ENCODE measurements around the gene PCNP.
A peak's percentile ranks its signal among the peaks of the same experiment; 100 is the strongest.
"Not testable (repeated sequence)": the region's sequence is repeated elsewhere in the genome, so short reads cannot be mapped to it uniquely, and the experiment has no call there.

PCNP gene, protein sequence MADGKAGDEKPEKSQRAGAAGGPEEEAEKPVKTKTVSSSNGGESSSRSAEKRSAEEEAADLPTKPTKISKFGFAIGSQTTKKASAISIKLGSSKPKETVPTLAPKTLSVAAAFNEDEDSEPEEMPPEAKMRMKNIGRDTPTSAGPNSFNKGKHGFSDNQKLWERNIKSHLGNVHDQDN

DNA sequence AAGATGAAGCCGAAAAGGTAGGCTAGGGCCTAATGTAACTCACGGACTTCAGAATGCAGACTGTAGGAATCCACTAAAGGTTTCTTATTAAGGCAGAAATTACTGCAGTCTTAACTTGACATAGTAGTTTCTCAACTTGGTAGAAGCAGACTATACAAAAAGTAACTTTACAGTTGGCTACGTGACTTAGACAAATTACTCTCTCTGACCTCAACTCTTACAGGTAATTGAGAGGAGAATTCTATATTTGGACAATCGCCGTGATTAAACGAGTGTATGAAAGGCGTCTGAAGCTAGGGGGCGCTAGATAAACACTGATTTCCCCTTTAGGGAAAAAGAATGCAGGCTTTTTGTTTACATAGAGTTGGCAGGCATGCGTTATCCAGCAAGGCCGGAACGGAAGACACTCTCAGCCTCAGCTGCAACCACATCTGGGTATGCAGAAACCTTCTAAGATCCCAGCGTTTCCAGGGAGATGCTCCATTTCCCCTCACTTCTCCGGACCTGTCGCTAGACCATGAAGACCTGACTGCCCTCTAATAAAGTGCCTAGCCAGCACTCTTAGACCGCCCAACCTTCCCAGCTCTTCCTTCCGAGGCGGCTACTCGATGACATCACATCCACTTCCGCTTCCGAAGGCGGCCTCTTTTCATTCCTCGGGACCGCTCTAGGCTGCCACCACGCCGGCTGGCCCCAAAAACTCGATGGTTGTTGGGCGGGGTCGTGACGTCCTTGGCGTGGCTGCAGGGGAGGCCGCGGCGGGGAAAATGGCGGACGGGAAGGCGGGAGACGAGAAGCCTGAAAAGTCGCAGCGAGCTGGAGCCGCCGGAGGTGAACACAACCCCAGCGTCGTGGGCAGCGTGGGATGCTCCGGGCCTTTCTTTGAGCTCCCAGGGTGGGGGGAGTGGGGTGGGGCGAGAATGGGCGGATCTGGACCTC lies at the start of gene PCNP:
Gene PCNP (plus strand): TSS at position 732 of the 939 bp plus-strand sequence. CDS start 36 bp downstream, at position 768.
- DNase-seq (ENCODE audit: low read depth in 2 of 2, low spot score in 1 of 2): peak; percentile 98

DNA sequence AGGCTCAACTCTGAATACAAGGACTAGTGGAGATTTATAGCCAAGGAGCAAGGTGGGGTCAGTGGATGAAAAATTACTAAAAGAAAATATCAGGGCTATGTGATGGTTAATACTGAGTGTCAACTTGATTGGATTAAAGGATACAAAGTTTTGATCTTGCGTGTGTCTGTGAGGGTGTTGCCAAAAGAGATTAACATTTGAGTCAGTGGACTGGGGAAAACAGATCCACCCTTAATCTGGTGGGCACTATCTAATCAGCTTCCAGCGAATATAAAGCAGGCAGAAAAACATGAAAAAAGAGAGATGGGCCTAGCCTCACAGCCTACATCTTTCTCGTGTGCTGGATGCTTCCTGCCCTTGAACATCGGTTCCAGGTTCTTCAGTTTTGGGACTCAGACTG lies 46.5 kb upstream of the PCNP start:
- DNase-seq (ENCODE audit: low read depth in 2 of 2, low spot score in 1 of 2): no peak

DNA sequence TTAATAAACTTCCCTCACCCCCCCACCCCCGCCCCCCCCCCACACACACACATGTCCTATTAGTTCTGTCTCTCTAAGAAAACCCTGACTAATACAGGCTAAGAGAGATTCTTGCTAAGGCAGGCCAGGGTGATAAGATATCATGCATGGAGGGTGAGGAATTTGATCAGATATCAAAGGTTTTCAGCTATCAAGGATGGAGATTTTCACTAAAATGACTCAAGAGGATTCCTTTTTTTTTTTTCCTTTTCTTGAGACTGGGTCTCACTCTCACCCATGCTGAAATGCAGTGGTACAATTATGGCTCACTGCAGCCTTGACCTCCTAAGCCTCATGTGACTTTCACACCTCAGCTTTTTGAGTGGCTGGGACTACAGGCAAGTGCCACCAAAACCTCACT lies 46.1 kb upstream of the PCNP start:
- no peak for DNase-seq (ENCODE audit: low read depth in 2 of 2, low spot score in 1 of 2)

DNA sequence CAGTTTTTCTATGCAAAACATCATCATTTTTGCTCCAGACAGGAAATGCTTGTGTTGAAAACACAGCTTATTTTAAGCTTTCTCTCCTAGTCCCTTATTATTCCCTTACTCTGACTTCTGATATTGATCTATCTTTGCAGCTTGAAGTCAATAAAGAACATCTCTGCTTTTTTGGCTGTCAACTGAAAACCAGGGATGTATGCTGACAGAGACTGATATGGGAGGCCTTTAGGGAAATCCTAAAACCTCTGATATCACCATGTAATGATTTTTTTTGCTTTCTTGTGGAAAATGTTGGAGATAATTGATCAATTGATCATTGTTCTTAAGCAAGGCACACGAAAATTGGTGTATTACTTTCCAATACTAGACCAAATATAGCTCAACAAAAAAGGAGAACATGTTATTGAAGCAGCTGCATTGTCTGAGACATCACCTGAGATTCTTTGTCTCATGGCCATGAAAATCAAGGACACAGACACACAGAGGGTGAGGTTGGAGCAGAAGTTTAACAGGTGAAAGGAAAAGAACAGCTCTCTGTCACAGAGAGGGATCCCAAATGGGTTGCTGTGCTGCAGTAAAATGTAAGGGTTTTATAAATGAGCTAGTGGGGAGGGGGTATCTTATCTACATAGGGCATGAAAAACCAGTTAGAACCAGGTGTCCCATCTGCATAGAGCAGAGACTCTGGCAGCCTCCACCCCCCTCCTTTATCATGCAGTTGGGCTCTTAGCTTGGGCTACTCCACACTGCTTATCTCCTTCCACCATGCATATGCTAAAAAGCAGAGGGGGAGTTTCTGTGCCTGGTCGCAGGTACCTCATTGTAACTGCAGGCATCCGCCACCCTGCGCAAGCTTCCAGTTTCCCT lies 43.9 kb upstream of the PCNP start:
- no peak for DNase-seq (ENCODE audit: low read depth in 2 of 2, low spot score in 1 of 2)

DNA sequence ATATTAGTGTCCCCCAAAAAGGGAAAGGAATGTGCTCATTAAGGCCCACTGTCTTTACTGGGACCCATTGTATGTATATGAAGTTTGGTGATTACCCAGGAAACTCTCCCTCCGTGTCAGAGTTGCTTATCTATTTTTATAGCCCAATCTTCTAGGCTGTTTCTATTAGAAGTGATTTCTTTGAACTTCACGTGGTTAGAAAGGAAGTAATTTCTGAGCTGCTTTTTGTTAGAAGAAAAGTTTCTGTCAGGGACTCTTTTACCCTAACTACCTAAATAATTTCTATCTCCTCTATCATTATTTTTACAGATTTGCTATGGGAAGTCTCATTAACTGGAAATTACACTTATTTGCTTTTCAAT lies 43.3 kb upstream of the PCNP start:
- DNase-seq (ENCODE audit: low read depth in 2 of 2, low spot score in 1 of 2): no peak

DNA sequence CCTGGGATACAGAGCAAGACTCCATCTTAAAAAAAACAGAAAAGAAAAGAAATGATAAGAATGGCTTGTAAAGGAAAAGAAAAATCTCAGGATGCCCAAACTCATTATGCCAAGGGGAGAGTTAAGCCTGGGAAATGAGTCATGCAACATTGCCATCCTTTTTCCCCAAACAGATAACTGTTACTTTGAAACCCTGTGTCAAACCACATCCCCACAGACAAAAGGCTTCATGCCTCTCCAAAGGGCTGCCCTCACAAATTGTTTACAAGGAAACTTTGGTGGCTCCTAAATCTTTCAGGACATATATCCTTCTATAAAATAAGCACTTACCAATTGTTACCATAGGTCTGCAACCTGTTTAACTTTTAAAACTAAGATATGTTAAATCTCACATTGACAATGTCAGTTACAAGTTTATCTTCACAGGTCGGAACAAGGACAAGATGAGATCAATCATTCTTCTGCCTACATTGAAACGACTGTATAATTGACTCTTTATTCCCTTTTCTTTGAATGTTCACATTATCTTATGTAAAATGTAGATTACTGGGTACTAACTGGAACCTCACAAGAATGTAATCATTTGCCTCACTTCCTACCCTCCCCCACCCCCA lies 42.4 kb upstream of the PCNP start:
- DNase-seq (ENCODE audit: low read depth in 2 of 2, low spot score in 1 of 2): no peak

DNA sequence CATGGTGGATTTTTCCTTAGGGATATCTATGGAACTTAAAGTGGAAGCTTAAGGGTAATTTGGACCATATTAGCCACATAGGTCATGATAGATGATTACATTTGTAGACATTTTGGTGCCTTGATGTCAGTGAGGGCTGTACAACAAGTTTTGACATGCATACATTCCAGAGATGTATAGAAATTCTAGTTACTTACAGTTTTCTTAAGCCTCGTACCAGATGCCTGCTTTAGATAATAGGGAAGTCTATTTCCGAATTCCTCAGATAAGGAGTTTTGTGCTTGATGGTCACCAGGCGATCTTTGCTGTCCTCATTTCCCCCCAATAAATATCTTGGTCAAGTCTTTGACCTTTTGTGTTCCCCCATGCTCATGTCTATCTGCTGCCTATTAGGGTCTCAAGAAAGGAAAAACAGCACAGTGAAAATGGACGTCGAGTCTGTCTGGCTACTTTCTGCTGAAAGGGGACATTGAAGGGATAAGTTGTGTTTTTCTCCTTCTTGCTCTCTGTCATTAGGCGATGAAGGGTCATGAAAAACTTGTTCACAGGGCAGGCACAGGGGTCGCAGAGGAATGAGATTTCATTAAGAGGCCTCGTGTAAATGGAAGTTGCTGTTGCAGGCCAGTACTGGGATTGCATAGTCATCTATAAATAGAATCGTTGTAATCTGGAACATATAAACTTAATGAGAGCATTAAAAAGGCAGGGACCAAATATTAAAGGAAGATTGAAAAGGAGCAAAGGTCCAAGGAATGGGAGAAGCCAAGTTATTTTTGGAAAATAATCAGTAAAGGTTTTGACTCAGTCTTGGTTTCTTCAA lies 41.0 kb upstream of the PCNP start:
- DNase-seq (ENCODE audit: low read depth in 2 of 2, low spot score in 1 of 2): no peak

DNA sequence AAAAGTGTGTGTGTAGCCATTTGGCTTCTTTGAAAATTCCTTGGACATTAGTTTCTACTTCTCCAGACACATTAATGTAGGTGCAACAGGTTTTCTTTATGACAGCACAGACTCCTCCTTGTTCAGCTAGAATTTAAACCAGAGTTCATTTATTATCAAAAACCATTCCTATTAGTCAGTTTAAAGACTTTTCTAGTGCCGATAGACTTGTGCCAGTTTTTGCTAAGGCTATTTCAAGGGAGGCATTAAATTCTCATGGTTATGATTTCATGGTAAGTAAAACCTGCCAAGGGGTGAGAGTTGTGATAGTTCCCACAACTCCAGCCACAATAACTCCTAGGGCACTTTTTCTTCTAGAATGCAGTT lies 40.4 kb upstream of the PCNP start:
- DNase-seq (ENCODE audit: low read depth in 2 of 2, low spot score in 1 of 2): no peak

DNA sequence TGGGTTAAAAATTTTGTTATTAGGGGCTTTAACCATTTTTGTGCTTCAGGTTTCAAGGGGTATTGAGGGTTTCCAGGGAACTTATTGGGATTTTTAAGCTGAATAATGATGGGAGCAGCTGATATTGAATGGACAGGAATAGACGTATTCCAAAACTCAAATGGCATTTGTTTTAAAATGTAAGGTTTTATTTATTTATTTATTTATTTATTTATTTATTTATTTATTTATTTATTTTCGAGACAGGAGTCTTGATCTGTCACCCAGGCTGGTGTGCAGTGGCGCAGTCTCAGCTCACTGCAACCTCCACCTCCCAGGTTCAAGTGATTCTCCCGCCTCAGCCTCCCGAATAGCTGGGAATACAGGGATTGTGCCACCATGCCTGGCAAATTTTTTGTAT lies 38.8 kb upstream of the PCNP start:
- no peak for DNase-seq (ENCODE audit: low read depth in 2 of 2, low spot score in 1 of 2)

DNA sequence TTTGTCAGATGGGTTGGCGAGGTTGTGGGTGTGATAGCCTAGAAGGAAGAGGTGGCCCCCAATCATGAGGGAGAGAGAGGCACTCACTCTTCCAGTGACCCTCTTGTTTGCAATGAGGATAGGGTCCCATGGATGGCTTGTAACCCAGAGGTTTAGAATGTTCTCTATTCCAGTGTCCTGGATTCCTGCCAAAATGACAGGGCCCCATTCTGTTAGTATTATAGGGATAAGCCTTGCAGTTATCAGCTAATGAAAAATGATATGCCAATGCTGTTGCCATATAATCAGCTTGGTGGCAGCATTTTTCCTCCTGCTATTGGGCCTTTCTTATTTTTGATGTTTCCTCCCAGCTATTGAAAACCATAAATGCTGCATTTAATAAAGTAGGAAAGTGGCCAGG lies 37.7 kb upstream of the PCNP start:
- DNase-seq (ENCODE audit: low read depth in 2 of 2, low spot score in 1 of 2): no peak

DNA sequence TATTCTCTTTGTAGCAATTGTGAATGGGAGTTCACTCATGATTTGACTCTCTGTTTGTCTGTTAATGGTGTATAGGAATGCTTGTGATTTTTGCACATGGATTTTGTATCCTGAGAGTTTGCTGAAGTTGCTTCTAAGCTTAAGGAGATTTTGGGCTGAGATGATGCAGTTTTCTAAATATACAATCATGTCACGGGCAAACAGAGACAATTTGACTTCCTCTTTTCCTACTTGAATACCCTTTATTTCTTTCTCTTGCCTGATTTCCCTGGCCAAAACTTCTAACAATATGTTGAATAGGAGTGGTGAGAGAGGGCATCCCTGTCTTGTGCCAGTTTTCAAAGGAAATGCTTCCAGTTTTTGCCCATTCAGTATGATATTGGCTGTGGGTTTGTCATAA lies 37.0 kb upstream of the PCNP start:
- not testable (repeated sequence) for DNase-seq (ENCODE audit: low read depth in 2 of 2, low spot score in 1 of 2)

DNA sequence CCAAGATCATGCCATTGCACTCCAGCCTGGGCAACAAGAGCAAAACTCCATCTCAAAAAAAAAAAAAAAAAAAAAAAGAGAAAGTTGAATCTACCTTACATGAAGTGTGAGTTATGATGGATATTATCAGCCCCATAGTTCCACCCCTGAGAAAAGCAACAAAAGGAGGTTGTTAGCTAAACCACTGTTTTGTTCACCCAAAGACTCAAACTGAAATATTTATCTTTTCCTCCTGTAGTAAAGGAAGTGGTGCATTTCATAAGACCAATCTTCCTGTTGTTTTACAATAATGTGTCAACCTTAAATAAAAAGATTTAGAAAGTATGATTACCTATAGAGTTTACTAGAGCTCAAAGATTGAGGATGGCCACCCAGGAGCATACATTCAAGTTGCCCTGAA lies 31.0 kb upstream of the PCNP start:
- DNase-seq (ENCODE audit: low read depth in 2 of 2, low spot score in 1 of 2): no peak

DNA sequence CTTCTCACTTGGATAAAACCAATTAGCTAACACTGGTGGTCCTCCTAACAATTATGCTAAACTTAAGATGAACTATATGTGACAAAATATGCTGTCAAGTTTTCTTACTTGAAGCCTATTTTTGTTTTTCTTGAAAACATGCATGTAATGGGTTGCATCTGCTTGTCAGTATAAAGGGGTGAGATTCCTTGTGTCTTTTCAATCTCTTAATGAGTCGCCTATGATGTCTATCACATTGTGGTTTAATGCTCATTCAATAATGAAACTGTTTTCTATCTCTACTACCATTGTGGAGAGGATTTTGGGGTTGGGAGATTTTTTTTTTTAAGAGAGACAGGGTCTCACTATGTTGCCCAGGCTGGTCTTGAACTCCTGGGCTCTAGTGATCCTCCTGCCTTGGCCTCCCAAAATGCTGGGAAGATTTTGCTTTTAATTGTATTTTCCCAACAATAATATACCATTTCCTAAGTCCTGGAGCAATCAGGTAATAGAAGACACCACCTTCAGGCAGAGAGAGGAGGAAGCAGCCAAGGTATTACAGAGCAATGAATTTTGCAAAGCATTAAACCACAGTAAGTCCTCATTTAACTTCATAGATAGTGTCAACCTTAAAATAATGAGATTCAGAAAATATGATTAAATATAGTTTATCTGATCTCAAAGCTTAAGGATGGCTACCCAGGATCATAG lies 29.7 kb upstream of the PCNP start:
- no peak for DNase-seq (ENCODE audit: low read depth in 2 of 2, low spot score in 1 of 2)

DNA sequence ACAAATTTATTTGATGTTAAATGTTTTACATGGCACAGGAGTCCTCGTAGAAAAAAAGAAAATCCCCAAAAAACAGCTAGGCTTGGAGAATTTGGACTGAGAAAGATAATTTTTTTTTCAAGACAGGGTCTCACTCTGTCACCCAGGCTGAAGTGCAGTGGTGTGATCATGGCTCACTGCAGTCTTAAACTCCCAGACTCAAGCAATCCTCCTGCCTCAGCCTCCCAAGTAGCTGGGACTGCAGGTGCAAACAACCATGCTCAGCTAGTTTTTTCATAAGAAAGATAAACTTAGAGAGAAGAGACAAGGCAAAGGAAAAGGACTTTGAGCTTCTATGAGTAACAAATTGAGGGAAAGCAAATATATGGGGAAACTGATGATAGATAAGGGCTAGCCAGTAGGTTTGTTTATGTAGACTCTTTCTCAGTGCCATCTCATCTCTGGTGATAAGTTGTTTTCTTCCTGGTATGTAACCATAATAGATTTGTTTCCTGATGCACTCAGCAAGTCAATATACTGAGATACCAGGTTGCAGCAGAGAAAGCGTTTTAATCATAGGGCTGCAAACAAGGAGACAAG lies 25.4 kb upstream of the PCNP start:
- DNase-seq (ENCODE audit: low read depth in 2 of 2, low spot score in 1 of 2): no peak

DNA sequence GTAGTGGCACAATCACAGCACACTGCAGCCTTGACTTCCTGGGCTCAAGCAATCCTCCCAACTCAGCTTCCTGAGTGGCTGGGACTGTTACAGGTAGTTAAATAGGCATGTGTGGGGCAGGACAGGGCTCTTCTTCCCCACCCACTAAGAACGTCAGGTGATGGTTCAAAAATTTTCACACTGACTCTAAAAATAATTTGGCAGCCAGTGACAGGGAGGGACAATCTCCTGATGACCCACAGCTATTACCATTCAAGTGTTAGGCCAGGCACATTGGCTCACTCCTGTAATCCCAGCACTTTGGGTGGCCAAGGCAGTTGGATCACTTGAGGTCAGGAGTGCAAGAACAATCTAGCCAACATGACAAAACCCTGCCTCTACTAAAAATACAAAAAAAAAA lies 24.5 kb upstream of the PCNP start:
- no peak for DNase-seq (ENCODE audit: low read depth in 2 of 2, low spot score in 1 of 2)

DNA sequence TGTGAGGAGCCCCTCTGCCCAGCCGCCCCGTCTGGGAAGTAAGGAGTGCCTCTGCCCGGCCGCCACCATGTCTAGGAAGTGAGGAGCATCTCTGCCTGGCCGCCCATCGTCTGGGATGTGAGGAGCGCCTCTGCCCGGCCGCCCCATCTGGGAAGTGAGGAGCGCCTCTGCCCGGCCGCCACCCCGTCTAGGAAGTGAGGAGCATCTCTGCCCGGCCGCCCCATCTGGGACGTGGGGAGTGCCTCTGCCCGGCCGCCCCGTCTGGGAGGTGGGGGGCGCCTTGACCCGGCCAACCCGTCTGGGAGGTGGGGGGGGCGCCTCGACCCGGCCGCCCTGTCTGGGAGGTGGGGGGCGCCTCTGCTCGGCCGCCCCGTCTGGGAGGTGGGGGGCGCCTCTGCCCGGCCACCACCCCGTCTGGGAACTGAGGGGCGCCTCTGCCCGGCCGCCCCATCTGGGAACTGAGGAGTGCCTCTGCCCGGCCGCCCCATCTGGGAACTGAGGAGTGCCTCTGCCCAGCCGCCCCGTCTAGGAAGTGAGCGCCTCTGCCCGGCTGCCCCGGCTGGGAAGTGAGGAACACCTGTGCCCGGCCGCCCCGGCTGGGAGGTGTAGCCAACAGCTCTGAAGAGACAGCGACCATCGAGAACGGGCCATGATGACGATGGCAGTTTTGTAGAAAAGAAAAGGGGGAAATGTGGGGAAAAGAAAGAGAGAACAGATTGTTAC lies 22.5 kb upstream of the PCNP start:
- not testable (repeated sequence) for DNase-seq (ENCODE audit: low read depth in 2 of 2, low spot score in 1 of 2)

DNA sequence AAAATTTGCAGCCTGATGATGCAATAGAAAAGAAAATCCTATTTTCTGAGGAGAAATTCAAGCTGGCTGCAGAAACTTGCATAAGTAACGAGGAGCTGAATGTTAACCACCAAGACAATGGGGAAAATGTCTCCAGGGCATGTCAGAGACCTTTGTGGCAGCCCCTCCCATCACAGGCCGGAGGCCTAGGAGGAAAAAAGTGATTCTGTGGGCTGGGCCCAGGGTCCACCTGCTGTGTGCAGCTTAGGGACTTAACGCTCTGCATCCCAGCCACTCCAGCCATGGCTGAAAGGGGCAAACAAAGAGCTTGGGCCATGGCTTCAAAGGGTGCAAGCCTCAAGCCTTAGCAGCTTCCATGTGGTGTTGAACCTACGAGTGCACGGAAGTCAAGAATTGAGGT lies 20.6 kb upstream of the PCNP start:
- DNase-seq (ENCODE audit: low read depth in 2 of 2, low spot score in 1 of 2): not testable (repeated sequence)

DNA sequence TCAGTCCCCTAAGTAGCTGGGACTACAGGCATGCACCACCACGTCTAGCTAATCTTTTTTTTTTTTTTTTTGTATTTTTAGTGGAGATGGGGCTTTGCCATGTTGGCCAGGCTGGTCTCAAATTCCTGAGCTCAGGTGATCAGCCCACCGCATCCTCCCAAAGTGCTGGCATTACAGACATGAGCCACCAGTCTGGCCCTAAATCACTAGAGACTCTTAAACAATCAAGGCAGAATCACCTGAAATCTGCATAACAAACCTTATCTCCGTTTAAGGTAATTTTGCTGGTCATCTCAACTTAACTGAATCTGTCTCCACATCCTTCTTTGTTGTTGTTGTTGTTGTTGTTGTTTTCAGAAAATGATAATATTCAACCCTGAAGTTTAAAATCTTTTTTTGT lies 17.9 kb upstream of the PCNP start:
- no peak for DNase-seq (ENCODE audit: low read depth in 2 of 2, low spot score in 1 of 2)
